ENCODE data around the gene NXPE1.
"Not testable (repeated sequence)": the region's sequence is repeated elsewhere in the genome, so short reads cannot be mapped to it uniquely, and the experiment has no call there.

NXPE1 gene

GRCh38 chr11:114605370-114605769, 45.7 kb upstream of the NXPE1 start:
- Histone ChIP-seq H3K36me3 (replicated peaks) (no peaks in the 10 kb centered on the region), H3K27me3 (replicated peaks) (no peaks in the 10 kb centered on the region), H3K27ac (no peak overlapping the region), H3K4me3 (ENCODE audit: low read depth, low read length) (no peak overlapping the region)
- DNase-seq: no peak
- in situ Hi-C loops (cut with HindIII; ENCODE audit: low pct_ligation_motif_present, low sequenced_read_pairs): no loop called here
- no peak for TF ChIP-seq CTCF (IDR thresholded peaks at IDR 0.05; ENCODE audit: low read depth, low read length, missing control alignments)

- in situ Hi-C loops (cut with HindIII; ENCODE audit: low pct_ligation_motif_present, low sequenced_read_pairs): no loop called here
- no peaks in the 10 kb centered on the region for H3K27me3 ChIP-seq (replicated peaks)
- no peak overlapping the region for H3K4me3 ChIP-seq (ENCODE audit: low read depth, low read length)
- no peak overlapping the region for H3K27ac ChIP-seq
- H3K36me3 ChIP-seq (replicated peaks): no peaks in the 10 kb centered on the region
- DNase-seq: no peak
- TF ChIP-seq CTCF (IDR thresholded peaks at IDR 0.05; ENCODE audit: low read depth, low read length, missing control alignments): no peak
These were observed 45.2 kb upstream of the NXPE1 start for GRCh38 chr11:114604886-114605285.

- Histone ChIP-seq H3K4me3 (ENCODE audit: low read depth, low read length) (no peak overlapping the region), H3K36me3 (replicated peaks) (no peaks in the 10 kb centered on the region), H3K27ac (no peak overlapping the region), H3K27me3 (replicated peaks) (no peaks in the 10 kb centered on the region)
- DNase-seq: no peak
- in situ Hi-C loops (cut with HindIII; ENCODE audit: low pct_ligation_motif_present, low sequenced_read_pairs): no loop called here
- no peak for TF ChIP-seq CTCF (IDR thresholded peaks at IDR 0.05; ENCODE audit: low read depth, low read length, missing control alignments)
These were observed 44.6 kb upstream of the NXPE1 start for GRCh38 chr11:114604179-114604813.

- H3K27me3 ChIP-seq (replicated peaks); H3K27ac ChIP-seq; DNase-seq; H3K4me3 ChIP-seq (ENCODE audit: low read depth, low read length); in situ Hi-C loops (cut with HindIII; ENCODE audit: low pct_ligation_motif_present, low sequenced_read_pairs); H3K36me3 ChIP-seq (replicated peaks): not testable (repeated sequence)
These were observed 43.5 kb upstream of the NXPE1 start for GRCh38 chr11:114603151-114603550.

- no peak for TF ChIP-seq CTCF (IDR thresholded peaks at IDR 0.05; ENCODE audit: low read depth, low read length, missing control alignments)
- in situ Hi-C loops (cut with HindIII; ENCODE audit: low pct_ligation_motif_present, low sequenced_read_pairs): no loop called here
These were observed 38.8 kb upstream of the NXPE1 start for GRCh38 chr11:114598461-114598860.

GRCh38 chr11:114596175-114596919, 36.7 kb upstream of the NXPE1 start:
- DNase-seq: no peak
- Histone ChIP-seq H3K27ac (no peak overlapping the region), H3K4me3 (ENCODE audit: low read depth, low read length) (no peak overlapping the region), H3K36me3 (replicated peaks) (no peaks in the 10 kb centered on the region), H3K27me3 (replicated peaks) (no peaks in the 10 kb centered on the region)
- in situ Hi-C loops (cut with HindIII; ENCODE audit: low pct_ligation_motif_present, low sequenced_read_pairs): no loop called here
- TF ChIP-seq CTCF (IDR thresholded peaks at IDR 0.05; ENCODE audit: low read depth, low read length, missing control alignments): no peak

More at GRCh38 chr11:114598461-114598860, 38.8 kb upstream of the NXPE1 start:
- no peak overlapping the region for H3K27ac ChIP-seq
- no peak overlapping the region for H3K4me3 ChIP-seq (ENCODE audit: low read depth, low read length)
- no peak for DNase-seq
- H3K27me3 ChIP-seq (replicated peaks): no peaks in the 10 kb centered on the region
- no peaks in the 10 kb centered on the region for H3K36me3 ChIP-seq (replicated peaks)

All from brain microvascular endothelial cell (primary cell).